Frontal cortex (tissue), 4 donors: Measurements from ENCODE around the gene MAP2K5. TPM values are rescaled to one million over a fixed set of nuclear protein-coding genes. Genes with fewer than 3 reads are reported as not detected.

Experiments
- DNase-seq, 2 donors: peaks; one replicate each; pipeline ENCODE4 v3.0.0; 2012; ENCODE audit warnings: low spot score in 2 of 2
- FAIRE-seq: peaks from 2 replicates; lab custom pipeline; 2012; peaks lifted over from hg19 to GRCh38; lab: Jason Lieb, UNC
- small RNA-seq: library from RNA; depleted of rRNA; stranded (forward); fragments of <200 nt; gene quantifications from one replicate; pipeline ENCODE3, GENCODE V24; 2014
- total RNA-seq: library from RNA; depleted of rRNA; stranded (reverse); fragments of >200 nt; gene quantifications from one replicate; pipeline ENCODE4 v1.2.3, GENCODE V29; 2014
- donor health status: control.
- donor health status: control.
- donor health status: control.

Gene MAP2K5
- total RNA-seq, 1 donor from 2014 or later = 11.0 TPM

DNA sequence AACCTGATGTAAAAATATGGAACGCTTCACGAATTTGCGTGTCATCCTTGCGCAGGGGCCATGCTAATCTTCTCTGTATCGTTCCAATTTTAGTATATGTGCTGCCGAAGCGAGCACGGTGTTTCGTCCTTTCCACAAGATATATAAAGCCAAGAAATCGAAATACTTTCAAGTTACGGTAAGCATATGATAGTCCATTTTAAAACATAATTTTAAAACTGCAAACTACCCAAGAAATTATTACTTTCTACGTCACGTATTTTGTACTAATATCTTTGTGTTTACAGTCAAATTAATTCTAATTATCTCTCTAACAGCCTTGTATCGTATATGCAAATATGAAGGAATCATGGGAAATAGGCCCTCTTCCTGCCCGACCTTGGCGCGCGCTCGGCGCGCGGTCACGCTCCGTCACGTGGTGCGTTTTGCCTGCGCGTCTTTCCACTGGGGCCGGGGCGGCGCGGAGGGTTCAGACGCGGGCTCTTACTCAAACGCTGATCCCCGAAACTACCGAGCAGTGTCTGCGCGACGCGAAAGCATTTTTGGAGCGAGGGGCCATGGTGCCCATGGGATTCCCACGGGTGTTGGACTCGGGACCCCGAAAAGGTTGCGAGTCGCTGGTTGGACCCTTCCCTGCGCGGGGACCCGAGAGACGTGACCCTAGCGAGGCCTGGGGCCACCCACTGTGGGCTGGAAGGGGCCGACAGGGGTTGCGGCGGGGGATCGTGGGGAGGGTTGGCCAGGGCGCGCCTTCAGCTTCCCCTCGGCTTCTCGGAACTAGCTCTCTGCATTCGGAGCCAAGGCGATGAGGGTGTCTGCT, 297.6 kb downstream of the MAP2K5 start, which contains the start of gene RNU6-1:
RNU6-1 (minus strand) TSS at position 117 of the 820 bp plus-strand sequence.
- FAIRE-seq (peak; percentile 64), DNase-seq (peak; percentile 90 to 92)

DNA sequence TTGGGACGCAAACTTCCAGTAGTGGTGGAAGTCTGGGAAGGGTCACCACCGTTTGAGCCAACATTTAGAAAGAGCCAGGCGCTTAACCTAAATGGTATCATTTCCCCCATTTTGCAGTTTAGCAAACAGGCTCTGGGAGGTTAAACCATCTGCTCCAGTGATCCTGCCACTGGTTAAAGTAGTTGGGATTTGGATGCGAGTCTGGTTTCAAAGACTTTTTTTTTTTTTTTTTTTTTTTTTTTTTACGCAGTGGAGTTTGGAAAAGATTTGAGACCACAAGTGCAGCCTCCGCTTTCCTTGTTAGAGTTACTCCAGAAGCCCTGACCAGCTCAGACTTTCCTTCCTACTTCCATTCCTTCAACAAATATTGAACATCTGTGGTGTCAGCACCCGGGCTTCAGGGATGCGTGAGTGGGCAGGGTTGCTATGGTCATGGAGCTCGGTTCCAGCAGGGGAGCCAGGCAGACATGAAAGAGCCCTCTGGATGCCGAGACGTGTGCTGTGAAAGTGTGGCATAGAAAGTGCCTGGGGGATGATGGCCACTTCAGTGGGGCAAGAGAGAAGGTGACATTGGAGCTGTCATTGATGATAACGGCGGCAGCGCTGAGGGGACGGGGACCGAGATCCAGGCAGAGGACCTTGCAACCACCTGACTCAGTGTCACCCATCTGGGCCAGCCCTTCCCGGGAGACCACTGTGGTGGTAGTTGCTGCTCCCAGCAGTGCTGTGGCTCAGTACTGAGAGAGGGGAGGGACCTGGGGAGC, 298.4 kb downstream of the MAP2K5 start:
- FAIRE-seq (no peak), DNase-seq (peak in 1 of 2 donors; percentile 18)

DNA sequence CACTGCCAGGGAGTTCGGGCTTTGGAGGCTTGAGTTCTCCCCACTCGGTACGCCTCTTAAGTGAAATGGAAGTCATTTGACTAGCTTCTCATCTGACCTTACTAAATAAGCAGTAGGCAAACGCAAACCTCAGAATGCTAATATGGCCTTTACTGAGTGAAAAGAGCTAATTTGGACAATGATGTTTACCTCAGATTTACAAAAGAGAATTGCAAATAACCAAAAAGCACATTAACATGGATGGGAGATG, 298.9 kb downstream of the MAP2K5 start:
- DNase-seq (no peak), FAIRE-seq (no peak)

DNA sequence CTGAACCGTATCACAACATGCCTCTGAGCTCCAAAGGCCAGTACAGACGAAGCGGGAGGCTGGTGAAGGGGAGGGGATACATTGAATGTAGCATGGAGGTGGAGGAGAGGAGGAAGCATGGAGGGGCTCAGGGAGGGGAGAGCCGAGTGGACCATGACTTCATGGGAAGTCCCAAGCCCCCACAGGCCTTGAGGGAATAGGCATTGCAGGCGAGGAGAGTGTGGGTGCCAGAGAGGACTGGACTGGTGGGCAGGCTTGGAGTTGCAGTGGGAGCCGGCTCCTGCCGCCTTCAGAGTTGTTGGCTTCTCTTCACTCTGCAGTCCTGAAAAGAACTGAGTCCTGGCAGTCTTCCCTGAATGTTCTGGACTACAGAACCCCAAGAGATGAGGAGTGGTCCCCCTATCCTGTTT, 300.6 kb downstream of the MAP2K5 start:
- DNase-seq = no peak
- FAIRE-seq = no peak

DNA sequence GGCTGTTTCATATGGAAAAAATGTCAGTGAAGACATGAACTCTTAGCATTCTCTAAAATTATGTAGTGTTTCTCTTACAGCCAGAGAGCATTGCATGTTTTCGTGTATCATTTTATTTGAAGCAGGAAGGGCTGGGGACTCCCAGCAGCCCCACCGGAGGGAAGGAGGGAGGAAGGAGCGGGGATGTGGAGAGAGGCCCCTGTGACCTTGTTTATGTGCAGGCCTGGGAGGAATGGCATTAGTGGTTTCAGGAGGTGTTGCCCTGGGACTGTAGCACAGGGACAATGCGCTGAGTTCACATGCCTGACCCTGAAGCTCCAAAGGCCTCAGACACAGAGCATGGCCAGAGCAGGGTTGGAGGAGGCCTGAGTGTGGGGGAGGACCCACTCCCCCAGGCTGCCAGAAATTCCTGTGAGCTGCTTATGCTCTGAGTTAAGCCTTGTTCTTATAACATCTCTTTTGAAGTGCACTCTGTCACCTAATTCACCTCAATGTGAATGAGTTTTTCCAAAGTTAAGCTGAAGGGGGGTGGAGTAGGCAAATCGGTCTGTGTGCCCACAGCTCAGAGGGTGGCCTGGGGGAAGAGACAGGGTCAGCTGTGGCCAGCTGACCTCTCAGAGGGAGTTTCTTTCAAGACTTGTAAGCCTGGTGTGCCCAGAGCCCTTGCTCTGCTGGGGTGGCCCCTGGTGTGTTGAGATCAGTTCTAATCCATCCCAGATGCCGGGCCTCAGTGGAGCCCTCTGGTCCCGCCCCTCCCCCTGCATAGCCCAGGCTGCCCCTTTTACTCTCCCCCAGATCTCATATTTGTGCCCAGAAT, 301.3 kb downstream of the MAP2K5 start:
- no peak for DNase-seq
- no peak for FAIRE-seq

DNA sequence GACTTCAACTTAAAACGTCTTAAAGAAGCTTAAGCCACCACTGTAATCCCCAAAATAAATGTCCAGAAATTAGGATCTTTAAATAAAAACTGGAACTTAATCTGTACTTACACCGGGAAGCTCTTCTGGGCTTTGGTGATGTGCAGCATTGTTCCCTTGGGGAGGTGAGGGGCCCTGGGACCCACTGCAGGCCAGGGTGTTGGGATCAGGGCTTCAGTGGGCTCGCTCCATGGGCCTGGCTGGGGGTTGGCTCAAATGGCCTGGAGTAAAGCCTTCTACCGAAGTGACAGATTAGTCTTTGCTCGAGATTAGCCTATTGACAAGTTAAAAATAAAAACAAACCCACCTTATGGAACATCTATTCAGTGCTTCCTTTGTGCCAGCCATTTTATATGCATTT, 303.5 kb downstream of the MAP2K5 start:
- no peak for DNase-seq
- no peak for FAIRE-seq

DNA sequence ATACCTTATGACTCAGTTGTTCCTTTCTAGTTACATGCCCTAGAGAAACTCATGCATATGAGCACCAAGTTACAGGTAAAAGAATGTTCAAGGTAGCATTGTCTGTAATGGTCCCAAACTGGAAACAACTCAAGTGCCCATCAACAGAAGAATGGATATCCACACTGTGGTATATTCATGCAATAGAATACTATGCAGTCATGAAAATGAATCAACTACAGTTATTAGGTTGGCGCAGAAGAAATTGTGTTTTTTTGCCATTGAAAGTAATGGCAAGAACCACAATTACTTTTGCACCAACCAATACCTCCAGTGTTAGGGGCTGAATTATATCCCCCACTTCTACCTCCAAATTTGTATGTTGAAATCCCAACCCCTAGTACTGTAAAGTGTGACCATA, 307.0 kb downstream of the MAP2K5 start:
- no peak for FAIRE-seq
- DNase-seq = no peak

DNA sequence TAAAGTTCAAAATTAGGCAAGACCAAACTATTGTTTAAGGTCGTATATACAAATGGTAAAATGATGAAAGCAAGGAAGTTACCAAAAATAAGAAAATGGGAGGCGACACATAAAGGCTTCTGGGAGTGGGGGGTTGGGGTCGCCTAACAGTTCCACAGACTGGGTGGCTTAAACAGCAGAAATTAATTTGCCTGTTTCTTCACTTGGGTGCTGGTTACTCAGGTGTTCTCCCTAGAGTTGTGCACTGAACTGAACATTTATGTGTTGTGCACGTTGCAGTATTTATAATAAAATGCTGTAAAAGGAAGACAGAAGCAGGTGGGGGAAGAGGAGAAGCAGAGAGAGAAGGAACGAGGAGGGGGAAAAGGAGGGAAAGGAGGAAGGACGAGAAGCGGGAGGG, 307.8 kb downstream of the MAP2K5 start:
- DNase-seq (no peak), FAIRE-seq (no peak)

DNA sequence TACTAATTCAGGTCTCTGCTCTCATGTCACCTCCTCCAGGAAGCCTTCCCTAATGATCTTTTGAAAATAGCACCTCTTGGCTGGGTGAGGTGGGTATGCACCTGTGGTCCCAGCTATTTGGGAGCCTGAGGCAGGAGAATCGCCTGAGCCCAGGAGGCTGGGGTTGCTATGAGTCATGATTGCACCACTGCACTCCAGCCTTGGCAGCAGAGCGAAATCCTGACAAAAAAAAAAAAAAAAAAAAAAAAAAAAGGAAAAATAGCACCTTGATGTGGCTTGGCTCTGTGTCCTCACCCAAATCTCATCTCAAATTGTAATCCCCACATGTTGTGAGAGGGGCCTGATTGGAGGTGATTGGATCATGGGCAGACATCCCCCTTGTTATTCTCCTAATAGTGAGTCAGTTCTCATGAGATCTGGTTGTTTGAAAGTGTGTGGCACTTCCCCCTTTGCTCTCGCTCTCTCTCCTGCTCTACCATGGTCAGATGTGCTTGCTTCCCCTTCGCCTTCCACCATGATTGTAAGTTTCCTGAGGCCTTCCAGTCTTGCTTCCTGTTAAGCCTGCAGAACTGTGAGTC, 308.6 kb downstream of the MAP2K5 start:
- FAIRE-seq (no peak), DNase-seq (no peak)

DNA sequence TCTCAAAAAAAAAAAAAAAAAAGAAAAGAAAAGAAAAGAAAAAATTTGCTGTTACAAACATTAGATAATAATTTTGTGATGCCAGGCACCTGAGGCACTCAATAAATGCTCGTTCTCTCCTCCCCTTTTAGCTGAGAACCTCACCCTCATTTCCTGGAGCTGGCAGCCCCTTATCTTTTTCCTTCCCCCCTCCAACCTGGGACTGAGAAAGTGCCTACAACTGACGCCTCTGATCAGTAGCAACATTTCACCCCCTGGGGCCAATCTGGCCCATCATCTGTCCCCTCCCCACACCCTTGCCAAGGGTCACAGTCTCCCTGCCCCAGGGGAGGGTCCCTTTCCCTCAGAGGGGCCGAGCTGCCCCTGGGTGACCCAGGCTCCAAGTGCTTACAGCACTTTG, 309.9 kb downstream of the MAP2K5 start:
- no peak for FAIRE-seq
- DNase-seq = no peak

DNA sequence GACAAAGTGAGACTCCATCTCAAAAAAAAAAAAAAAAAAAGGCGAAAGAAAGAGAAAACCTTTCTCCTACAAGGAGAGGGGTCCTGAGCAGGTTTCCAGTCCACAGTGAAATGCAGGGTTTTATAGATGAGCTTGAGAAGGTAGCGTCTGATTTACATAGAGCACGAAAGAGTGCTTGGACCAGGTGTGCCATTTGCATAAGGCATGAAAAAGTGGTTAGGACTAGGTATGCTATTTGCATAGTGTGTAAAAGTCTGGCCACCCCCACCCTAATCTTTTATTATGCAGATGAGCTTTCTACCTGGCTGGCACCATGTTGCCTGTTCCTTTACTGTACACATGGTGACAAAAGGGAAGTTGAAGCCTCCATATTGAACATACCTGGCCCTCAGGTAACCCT, 311.0 kb downstream of the MAP2K5 start:
- FAIRE-seq (no peak), DNase-seq (no peak)

DNA sequence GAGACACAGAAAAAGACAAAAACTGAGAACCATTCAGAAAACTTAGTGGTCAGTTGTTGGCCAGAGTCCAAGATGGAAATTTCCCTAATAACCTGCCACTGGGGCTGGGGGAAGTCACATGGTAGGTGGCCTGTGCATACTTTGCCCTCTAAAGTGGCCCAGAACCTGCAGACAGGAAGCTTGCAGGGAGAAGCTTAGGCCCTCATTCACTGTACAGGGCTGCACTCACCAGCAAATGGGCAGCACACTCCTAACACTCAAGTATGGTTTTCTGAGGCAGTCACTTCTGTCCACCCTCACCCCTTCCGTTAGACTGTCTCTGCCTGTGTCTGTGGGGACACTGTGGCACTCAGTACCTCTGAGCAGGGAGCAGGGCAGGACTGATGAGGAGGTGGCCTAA, 311.9 kb downstream of the MAP2K5 start:
- FAIRE-seq = no peak
- DNase-seq = no peak

DNA sequence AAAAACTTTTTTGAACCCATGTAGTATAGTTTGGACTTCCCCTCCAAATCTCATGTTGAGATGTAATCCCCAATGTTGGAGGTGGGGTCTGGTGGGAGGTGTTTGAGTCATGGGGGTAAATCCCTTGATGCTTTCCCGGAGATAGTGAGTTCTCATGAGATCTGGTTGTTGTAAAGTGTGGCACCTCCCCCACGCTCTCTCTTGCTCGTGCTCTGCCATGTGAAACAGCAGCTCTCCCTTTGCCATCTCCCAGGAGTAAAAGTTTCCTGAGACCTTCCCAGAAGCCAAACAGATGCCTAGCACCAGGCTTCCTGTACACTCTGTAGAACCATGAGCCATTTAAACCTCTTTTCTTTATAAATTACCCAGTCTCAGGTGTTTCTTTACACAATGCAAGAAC, 313.3 kb downstream of the MAP2K5 start:
- DNase-seq (no peak), FAIRE-seq (no peak)

Small RNA genes within 50 kb of the gene (small RNA-seq; reads per million reads assigned to genes)
- 0.08 reads per million for gene RNU6-1

Other genes starting within 250 kb of the MAP2K5 start
- gene C15orf61, start 21.6 kb upstream of the MAP2K5 start, total RNA-seq = 23.6 TPM